ENCODE results near the gene C4orf54.

DNA sequence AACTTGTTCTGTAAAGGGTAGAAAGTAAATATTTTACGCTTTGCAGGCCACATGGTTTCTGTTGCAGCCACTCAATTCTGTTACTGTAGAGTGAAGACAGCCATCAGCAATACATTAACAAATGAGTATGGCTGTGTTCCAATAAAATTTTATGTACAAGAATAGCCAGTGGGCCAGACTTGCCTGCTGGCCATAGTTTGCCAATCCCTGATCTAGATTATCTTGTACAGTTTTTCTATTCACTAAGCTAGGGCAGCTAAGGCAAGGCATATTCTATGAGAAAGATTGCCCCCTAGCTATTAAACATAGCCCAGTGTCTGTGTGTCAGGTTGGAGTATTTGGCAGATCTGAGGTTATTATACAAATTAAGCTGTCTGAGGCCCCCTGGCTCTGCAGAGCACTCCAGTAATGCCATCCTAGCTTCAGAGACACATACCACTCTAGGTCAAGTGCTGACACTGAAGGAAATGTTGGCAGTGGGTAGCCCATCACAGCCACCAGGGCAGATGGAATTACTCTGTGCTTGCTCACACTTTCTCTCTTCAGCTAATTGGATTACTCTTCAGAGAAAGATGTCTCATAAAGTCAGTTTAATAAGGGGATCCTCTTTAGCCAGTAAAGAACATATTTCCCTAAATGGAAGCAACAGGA, 42.3 kb downstream of the C4orf54 start:
- no peak for TF ChIP-seq POLR2A (IDR thresholded peaks at IDR 0.05)
- TF ChIP-seq, protein P1, sequence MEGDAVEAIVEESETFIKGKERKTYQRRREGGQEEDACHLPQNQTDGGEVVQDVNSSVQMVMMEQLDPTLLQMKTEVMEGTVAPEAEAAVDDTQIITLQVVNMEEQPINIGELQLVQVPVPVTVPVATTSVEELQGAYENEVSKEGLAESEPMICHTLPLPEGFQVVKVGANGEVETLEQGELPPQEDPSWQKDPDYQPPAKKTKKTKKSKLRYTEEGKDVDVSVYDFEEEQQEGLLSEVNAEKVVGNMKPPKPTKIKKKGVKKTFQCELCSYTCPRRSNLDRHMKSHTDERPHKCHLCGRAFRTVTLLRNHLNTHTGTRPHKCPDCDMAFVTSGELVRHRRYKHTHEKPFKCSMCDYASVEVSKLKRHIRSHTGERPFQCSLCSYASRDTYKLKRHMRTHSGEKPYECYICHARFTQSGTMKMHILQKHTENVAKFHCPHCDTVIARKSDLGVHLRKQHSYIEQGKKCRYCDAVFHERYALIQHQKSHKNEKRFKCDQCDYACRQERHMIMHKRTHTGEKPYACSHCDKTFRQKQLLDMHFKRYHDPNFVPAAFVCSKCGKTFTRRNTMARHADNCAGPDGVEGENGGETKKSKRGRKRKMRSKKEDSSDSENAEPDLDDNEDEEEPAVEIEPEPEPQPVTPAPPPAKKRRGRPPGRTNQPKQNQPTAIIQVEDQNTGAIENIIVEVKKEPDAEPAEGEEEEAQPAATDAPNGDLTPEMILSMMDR (IDR thresholded peaks at IDR 0.05): peak in 1 of 4 experiments; percentile 35
- no peak for TF ChIP-seq POLR2AphosphoS5 (IDR thresholded peaks at IDR 0.05)
- no peak for TF ChIP-seq EP300 (IDR thresholded peaks at IDR 0.05)
